OCI-M2 (cell line): ENCODE results near the gene ELAC1.
"Not testable (repeated sequence)": the region's sequence is repeated elsewhere in the genome, so short reads cannot be mapped to it uniquely, and the experiment has no call there.

Experiments
- DNase-seq: peaks from one replicate; lab custom pipeline; 2025; ENCODE audit not compliant: unreplicated experiment; lab: John Stamatoyannopoulos, UW

Gene ELAC1, protein sequence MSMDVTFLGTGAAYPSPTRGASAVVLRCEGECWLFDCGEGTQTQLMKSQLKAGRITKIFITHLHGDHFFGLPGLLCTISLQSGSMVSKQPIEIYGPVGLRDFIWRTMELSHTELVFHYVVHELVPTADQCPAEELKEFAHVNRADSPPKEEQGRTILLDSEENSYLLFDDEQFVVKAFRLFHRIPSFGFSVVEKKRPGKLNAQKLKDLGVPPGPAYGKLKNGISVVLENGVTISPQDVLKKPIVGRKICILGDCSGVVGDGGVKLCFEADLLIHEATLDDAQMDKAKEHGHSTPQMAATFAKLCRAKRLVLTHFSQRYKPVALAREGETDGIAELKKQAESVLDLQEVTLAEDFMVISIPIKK

DNA sequence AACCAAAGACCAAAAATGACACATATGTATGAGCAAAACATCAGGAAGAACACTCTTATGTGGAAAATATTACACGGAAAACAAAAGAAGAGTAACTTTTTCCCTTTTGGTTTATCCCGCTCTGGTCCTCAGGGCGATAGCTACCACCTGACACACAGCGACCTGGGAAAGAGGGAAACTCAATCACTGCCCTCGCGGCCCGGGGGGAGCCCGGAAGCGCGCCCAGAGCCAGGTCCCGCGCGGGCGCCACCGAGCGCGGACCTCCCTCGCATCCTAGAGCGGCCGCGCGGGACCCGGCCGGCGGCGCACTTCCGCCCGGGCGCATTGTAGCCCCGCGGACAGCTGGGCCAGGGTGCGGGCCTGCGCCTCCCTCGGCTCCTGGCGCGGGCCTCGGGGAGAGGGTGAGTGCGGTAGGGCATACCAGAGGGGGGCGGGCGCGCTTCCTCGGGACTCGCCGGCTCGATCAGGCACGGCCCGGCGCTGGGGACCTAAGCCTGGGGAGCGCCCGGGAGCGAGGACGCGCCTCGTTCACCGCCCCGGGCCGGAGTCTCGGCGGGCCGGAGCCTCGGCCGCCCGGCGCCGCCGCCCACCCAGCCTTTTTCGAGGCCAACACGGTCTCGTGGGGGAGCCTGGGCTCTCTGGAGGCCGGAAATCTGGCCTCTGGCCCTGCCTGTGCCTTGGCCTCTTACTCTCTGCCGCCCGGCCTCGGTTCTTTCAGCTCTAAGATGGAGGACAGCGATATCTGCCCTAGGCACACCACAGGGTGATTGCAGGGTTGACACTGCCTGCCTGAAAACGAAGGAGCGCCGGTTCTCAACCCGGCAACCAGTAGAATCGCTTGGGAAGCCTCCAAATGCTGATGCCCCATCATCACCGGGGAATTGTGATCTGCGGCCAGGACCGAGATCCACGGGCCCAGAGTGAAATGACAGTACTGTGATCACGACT, at the start of gene ELAC1:
TSS of gene ELAC1 (plus strand) at position 327 of the 948 bp plus-strand sequence. CDS start 6,365 bp downstream, outside the sequence.
- no peak for DNase-seq

DNA sequence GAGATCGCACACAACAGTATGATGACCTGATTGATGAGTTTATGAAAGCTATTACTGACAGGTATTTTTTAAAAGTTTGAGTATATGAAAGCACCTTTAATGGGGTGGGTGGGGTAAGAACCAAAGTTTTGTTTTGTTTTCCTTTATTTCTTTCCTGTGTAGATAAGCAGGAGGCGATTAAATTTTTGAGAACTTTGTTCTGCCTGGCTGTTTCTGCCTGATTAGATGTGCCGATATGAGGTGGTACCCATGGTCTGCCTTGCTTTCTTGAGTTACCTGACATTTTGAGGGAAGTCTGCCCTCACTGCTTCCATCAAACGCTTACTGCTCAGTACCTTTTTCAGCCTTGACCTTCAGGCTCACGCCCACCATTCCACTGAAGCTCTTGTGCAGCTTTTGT, 49.7 kb upstream of the ELAC1 start:
- no peak for DNase-seq

DNA sequence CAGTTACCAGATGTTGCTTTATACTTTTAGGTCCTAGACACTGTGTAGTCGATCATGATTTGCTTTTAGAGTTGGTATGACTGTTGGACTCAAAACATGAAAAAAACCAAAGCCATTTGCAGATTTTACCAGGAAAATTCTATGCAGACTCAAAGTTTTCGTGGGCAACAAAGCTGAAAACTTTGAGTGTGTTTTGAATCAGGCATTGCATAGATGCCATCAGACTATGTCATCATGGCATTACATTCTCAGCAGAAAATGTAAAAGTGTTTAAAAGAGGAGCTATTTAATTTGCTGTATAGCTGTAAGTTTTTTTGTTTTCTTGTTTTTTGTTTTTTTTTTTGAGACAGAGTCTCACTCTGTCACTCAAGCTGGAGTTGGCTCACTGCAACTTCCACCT, 43.5 kb upstream of the ELAC1 start:
- no peak for DNase-seq

DNA sequence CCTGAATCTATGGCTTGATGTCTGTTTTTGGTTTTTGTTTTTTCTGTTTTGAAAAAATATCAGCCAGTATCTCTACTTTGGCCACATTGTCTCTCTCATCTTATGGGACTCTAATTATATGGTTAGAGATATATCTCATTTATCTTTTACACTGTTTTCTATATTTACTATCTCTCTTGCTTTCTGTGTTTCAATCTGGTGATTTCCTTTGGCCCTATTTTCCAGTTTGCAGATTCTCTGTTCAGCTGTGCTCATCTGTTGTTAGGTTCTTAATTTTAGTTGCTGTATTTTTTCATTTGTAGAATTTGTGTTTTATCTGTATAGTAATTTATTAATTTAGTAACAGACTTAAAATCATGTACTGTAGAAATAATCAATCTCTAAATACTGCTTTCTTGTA, 41.3 kb upstream of the ELAC1 start:
- DNase-seq, result no peak

DNA sequence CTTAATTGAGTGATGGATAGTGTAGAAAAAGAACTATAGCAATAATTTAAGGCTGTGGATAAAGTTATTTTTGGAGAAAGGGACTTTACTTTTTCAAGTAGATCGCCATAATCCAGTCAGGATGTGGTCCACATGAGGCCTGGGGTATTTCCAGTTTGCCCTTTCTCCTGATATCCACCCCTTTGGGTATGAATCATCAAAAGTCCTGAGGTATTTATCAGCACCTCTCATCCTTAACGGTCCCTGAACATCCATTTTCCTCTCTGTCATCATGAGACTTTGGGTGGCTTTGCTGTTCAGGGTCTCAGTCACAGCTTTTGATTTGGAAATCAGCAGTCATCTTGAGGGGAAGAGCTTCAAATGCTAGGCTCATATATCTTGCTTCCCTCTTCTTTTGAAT, 39.3 kb upstream of the ELAC1 start:
- DNase-seq, result no peak

DNA sequence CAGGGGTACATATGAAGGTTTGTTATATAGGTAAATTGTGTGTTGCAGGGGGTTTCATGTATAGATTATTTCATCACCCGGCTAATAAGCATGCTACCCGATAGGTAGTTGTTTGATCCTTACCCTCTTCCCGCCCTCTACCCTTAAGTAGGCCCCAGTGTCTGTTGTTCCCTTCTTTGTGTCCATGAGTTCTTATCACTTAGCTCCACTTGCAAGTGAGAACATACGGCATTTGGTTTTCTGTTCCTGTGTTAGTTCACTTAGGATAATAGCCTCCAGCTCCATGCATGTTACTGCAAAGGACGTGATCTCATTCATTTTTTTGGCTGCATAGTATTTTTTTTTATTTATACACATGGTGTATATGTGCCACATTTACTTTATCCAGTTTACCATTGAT, 34.2 kb upstream of the ELAC1 start:
- peak; percentile 4 for DNase-seq

DNA sequence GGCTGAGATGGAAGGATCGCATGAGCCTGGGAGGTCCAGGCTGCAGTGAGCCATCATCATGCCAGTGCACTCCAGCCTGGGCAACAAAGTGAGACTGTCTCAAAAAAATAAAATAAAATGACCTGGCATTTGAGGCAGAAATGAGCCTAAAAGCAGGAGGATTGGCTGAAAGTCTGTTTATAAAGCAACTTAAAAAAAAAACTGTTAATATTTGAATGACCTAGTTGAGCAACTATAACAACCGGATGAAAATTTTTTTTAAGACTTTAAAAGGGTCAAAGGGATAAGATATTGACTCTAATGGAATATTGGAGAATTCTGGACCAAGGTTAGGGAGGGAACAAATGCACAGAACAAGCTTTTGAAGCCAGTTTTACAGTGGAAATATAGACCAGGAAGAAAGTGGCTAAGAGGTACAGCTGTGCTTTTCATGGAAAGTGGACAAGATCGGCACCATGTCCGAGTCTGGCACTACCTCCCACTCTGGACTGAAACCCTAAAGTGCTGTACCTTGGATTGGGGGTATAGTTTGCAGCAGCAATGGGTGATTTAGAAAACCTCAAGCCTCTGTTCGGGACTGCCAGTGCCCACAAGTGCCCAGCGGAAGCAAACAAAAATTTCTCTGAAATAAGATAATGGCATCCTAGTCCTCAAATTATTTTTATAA, 33.2 kb upstream of the ELAC1 start:
- DNase-seq, result no peak

DNA sequence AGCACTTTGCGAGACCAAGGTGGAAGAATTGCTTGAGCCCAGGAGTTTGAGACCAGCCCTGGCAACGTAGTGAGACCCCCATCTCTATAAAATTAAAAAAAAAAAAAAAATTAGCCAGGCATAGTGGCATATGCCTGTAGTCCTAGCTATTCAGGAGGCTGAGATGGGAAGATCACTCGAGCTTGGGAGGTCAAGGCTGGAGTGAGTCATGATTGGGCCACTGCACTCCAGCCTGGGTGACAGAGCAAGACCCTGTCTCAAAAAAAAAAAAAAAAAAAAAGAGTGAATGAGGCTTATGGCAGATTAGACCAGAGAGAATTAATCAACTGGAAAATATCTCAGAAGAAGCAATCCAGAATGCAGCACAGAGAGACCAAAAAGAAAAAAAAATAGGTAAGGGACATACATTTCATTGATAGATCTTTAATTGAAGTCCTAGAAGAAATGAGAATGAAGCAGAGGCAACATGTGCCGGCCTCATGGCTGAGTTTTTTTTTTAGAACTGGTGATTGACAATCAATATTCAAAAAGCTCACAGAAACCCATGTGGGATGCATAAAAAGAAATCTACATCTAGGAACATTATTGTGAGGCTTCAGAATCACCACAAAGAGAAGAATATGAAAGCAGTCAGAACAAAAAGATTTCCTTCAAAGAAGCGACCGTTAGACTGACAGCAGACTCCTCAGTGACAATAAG, 32.2 kb upstream of the ELAC1 start:
- DNase-seq, result no peak

DNA sequence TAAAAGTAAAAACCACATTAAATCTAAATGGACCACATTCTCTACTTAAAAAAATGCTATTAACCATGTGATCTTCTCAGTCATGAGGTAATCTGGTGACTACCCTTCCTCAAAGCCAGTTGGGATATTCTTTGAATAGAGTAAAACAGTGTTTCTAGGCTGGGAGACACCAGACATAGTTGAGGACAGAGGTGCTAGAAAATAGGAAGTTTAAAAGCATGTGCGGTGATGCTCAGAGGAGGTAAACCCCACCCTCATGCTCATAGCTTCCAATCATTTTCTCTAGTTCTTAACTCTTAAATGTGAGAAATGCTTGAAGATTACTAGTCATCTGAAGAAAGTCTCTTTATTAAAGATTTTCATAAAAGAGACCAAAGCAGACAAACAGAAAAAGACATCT, 30.7 kb upstream of the ELAC1 start:
- no peak for DNase-seq

DNA sequence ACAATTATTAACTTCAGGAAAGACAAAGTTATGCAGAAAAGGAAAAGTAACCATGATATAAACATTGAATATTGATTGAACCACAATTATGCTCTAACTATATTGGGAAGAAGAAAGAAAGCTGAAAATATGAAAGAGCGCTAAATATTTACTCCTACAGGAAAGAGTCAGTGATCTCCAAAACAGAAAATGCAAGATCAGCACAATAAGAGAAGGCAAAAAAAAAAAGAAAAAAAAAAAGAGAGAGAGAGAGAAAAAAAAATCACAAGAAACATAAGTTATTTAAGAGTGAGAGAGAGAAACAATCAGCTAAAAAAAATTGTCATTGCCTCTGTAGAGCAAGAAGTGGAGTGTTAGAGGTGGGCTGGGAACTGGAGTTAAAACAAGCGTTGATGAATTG, 28.9 kb upstream of the ELAC1 start:
- DNase-seq, result no peak

DNA sequence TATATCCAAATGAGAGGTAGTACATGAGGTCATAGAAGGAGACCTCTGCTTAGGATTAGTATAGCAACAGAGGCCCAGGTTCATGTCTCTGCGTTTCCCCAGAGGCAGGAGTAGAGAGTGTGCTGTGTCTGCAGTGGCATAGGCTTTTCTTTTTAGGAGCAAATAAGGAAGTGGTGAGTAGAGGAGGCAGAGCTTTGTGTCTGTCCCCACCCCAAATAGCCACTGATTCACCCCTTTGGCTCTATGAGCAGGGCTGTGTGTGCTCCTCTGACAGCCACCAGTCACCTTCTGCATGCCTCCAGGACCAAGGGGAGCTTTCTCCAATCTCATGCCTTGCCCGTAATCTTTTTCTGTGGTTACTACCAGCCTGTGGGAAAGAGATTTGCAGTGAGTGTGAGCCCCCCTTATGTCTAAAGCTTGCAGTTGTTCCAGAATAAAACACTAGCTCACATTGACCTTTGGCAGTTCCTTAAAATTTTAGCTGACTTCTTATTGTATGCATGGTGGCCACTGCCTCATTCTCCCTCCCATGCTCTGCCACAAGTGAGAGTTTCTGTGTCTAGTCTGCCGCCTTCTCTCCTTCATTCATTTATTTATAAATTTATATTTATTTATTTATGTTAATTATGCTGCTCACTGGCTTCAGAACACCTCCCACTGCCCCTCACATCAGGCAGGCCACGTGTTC, 23.5 kb upstream of the ELAC1 start:
- DNase-seq, result no peak

DNA sequence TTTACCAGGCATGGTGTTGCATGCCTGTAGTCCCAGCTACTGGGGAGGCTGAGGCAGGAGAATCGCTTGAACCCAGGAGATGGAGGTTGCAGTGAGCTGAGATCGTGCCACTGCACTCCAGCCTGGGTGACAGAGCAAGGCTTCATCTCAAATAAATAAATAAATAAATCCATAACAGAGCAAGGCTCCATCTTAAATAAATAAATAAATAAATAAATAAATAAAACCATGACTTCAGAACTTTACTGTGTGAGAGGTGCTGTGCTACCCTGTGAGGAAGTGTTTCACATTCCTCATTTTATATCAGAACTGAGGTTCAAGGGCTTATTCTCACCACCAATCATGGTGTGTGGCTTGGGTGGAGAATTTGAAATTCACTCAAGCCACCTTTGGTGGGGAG, 21.9 kb upstream of the ELAC1 start:
- not testable (repeated sequence) for DNase-seq

DNA sequence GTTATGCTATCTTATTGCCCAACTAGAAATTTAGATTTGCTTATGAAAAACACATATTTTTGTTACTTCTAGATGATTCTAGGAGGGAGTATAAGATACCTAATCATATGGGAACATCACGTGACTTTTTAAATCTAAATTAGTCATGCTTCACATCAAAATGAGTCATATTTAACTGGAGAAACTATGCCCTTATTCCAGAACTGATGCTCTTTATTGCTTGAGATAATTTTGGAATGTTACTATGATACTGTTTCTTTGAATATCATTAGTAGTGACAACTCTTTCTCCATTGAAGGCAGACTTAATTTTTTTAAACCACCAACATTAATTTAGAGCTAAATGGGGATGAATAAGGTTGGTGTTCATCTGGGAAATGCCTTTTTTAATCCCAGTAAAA, 19.9 kb upstream of the ELAC1 start:
- no peak for DNase-seq

DNA sequence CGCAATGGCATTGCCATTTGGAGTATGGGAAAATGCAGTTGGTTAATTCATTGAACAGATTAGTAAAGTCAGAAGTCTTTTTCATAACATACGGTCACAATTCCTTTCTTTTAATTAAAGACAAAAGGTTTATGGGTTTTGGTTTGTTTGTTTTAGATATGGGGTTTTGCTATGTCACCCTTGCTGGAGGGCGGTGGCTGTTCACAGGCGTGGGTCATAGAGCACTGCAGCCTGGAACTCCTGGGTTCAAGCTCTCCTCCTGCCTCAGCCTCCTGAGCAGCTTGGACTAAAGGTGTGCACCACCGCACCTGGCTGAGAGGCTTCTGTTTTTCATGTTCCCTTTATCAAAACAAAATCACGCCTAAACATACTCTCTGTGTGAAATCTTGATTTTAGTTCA, 18.7 kb upstream of the ELAC1 start:
- DNase-seq, result no peak

DNA sequence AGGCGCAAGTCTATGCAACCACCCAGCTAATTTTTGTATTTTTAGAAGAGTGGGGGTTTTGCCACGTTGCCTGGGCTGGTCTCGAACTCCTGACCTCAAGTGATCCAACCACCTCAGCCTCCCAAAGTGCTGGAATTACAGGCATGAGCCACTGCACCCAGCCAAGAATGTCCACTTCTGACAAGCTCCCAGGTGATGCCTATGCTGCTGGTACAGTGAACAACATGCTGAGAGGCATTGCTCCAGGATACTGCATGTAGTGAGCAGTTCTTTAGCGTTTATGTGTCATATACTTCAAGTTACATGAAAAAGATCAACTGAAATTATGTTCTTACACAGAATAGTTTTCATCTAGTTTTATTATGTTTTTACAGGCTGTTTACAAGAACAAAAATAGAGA, 17.2 kb upstream of the ELAC1 start:
- no peak for DNase-seq

DNA sequence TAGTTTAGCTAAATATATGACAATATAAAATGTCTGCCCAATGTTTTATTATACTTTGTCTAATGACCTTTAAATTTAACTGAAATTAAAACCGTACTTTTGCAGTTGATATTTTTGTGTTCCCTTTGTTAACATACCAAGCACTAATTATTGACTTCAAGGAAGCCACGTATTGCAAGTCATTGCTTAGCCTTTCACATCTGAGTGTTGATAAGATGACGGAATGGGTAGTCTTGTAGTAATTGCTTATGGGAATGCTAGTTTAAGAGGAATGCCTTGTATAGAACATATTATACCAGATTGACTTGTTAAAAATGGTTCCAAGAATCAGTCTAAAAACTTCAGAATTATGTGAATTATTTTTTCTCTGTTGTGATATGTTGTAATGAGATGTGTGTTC, 14.0 kb upstream of the ELAC1 start:
- no peak for DNase-seq

DNA sequence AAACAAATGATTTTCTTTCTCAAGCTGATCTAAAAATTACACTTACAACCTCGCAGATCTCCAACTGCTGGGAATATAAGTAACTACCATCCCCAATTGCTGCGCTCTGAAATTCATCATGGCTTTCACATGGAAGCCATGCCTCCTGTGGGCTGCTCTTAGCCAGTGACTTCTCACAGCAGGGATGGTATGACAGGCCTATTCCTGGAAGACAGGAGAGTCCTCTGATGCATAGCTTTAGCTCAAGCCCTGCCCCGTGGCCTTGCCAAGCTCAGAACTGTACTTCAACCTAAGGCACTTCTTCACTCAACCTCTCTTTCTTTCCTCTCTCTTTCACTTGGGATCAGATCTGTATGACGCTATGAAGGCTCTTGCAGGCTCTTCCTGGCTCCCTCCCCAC, 12.6 kb upstream of the ELAC1 start:
- DNase-seq, result no peak

DNA sequence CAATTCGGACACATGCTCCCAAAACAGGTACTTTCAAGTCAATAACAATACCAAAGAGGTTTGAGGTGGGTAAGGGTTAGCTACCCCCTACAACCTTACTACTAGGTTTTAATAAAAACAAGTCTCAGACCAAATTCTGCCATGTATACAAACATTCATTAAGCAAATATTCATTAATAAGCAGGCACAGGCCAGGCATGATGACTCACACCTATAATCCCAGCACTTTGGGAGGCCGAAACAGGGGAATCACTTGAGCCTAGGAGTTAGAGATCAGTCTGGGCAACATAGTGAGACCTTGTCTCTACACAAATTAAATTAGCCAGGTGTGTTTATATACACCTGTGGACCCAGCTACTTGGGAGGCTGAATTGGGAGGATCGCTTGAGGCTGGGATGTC, 11.7 kb upstream of the ELAC1 start:
- DNase-seq, result no peak

DNA sequence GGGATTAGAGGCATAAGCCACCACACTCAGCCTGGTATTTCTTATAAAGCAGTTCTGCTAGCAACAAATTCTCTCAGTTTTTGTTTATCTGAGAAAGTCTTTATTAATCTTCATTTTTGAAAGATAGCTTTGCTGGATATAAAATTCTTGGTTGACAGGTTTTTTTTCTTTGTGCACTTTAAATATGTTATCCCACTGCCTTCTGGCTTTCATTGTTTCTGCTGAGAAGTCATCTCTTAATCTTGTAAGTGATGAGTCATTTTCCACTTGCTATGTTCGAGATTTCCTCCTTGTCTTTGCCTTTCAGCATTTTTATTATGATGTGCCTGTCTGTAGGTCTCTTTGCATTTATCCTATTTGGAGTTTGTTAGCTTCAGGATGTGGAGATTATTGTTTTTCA, 5.9 kb upstream of the ELAC1 start:
- DNase-seq, result no peak

DNA sequence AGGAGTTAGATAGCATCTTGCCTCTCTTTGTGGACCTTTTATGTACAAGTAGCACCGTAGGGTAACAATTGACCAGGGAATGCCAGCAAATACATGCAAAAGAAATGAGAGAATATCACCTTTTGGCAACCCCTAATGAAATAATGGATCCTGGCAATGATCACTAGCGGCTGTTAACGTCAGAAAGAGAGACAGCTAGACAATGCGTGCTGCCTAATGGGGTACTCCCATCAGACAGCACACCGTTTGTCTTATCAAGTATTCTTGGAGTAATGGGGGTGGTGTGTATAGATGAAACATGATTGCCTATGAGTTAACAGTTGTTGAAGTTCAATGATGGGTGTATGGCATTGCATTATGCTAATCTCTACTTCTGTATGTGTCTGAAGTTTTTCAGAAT, 1.6 kb downstream of the ELAC1 start:
- no peak for DNase-seq

DNA sequence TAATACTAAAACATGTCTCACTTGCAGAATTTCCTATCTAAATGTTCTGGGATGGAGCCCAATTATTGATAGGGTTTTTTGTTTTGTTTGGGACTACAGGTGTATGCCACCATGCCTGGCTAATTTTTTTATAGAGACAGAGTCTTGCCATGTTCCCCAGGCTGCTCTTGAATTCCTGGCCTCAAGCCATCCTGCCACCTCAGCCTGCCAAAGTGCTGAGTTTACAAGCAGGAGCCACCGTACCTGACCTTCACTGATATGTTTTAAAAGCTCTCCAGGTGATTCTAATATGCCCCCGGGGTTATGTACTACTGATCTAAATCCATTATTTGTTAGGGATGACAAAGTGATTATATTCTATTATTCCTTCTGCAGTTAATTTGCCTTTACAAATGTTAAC, 2.2 kb downstream of the ELAC1 start:
- DNase-seq, result no peak
